Activated CD4-positive, alpha-beta T cell treated with anti-CD3 and anti-CD28 coated beads, Interleukin-2, amount 50 U/mL, for 48 hours (primary cell): Measurements from ENCODE around the gene POGZ.
"Not testable (repeated sequence)": the region's sequence is repeated elsewhere in the genome, so short reads cannot be mapped to it uniquely, and the experiment has no call there.

Source experiments
- DNase-seq, 2 experiments: peaks; one replicate each; pipeline ENCODE4 v3.0.0-alpha.2; 2020

The POGZ gene

DNA sequence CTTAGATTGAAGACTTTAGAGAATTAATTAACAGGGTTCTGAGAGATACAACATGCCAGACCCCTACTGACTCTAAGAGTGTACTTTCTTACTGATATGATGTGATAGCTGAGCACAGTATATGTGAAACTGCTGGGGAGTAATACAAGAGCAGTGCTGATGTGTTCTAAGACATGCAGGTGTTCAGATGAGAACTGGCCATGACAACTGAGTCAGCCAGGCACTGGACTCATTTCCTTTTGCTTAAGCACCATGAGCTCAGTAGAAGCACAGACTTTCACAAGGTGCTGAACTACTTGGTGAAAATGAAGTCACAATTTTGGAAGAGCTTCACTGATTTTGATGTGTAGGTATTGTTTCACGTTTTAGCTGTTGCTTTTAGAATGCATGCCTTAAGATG, 15.9 kb upstream of the POGZ start:
- DNase-seq: peak in 1 of 2 experiments; percentile 25

GRCh38 chr1:151474745-151475144, 15.5 kb upstream of the POGZ start:
- DNase-seq: no peak

- DNase-seq: peak; percentile 29 to 36
Observed at GRCh38 chr1:151472856-151473731, 13.8 kb upstream of the POGZ start.

DNA sequence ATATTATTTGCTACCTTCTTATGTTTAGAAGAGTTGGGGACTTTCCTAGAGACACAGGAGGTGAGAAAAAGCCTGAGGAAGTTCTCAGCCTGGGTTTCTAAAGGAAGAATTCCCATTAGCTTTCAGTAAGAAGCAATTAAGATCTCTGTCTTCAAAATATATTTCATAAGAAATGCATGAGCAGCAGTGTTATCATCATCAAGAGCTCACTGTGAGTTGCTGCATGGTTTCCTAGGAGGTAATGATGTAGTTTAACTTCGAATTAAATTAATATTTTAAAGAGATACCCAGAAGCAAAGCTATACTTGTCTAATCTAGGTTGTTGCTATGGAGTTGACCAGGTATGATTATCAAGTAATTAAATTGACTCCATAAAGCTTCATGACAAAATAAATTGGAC, 5.7 kb upstream of the POGZ start:
- no peak for DNase-seq

- DNase-seq: no peak
Observed at GRCh38 chr1:151461694-151462093, 2.4 kb upstream of the POGZ start.

DNA sequence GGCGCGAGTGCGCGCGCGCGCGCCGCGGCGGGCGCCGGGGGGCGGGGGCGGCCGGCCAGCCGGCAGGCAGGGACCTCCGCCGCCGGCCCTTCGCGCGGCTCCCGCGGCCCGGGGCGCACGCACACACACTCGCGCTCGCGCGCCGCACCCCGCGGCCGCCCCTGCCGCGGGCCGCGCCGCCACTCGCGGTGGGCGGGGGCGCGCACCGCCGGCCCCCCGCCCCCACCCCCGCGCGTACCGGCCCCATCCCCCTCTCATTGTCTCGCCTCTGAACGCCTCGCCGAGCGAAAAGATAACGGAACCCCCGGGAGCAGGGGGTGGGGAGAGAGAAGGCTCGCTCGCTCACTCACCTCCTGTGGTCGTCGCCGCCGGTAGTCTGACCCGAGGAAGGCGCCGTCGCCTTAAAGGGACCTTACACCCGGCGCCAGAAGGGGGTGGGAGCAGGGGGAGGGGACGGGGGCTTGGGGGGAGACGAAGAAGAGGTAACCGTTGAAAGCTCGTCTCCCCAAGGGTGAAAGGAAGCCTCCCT, 428 bp downstream of the POGZ start:
- peak; percentile 39 to 53 for DNase-seq

GRCh38 chr1:151457911-151458801, 1.1 kb downstream of the POGZ start:
- peak; percentile 49 to 57 for DNase-seq

DNA sequence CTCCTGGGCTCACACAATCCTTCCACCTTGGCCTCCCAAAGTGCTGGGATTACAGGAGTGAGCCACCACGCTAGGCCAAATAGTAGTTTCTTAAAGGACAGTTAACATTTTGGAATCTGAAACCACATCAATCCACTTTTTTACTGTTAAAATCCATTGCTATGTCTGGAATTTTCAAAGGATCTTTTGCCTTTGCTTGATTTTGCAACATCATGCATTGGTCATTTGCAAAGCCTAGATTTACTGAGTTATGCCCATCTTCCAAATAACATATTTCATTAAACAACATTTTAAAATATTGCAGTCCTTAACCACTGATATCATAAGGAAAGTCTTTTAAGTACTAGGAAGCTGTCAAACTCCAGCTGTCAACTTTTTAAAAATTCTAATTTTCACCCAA, 3.3 kb downstream of the POGZ start:
- no peak for DNase-seq

DNA sequence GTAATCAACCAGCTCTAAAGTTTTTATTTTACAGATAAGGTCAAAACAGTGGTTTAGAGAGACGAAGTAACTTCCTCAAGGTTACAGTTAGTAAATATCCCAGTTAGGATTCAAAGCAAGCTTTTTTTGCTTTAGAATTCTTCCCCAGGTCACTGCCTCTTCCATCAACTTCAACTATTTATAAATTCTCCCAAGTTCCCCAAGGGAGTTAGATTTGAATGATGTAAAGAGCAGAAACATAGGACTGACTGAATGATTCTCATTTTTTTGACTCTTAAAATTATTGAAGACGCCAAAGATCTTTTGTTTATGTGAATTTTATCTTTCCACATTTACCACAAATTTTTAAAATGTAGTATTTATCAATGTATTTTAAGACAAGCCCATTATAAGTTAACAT, 4.1 kb downstream of the POGZ start:
- no peak for DNase-seq

DNA sequence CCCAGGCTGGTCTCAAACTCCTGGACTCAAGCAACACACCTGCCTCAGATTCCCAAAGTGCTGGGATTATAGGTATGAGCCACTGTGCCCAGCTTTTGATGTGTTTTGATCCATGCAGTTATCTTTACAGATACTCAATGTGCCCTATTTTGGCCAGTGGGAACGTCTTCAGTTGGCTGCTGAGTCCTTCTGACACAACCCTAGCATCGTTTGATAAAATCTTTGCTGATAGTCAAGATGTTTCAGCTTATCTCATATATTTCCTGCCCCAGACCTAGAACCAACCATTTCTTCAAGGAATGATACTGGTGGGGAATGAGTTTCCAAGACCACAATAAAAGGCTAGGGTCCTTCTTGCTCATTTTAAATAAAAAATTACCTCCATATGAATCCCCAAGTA, 11.6 kb downstream of the POGZ start:
- DNase-seq: no peak

DNA sequence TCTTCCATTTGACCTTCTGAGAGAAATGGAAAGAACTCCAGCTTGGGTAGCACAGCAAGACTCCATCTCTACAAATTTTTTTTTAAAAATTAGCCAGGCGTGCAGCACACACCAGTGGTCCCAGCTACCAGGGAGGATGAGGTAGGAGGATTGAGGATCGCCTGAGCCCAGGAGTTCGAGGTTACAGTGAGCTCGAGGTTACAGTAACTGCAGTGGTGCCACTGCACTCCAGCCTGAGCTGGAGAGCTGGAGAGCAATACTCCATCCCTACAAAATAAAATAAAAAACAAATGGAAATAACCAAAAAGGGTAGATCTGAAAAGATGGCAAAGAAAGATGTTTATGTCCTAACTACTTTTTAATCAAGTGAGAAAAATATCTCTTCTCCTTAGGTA, 14.5 kb downstream of the POGZ start:
- no peak for DNase-seq

DNA sequence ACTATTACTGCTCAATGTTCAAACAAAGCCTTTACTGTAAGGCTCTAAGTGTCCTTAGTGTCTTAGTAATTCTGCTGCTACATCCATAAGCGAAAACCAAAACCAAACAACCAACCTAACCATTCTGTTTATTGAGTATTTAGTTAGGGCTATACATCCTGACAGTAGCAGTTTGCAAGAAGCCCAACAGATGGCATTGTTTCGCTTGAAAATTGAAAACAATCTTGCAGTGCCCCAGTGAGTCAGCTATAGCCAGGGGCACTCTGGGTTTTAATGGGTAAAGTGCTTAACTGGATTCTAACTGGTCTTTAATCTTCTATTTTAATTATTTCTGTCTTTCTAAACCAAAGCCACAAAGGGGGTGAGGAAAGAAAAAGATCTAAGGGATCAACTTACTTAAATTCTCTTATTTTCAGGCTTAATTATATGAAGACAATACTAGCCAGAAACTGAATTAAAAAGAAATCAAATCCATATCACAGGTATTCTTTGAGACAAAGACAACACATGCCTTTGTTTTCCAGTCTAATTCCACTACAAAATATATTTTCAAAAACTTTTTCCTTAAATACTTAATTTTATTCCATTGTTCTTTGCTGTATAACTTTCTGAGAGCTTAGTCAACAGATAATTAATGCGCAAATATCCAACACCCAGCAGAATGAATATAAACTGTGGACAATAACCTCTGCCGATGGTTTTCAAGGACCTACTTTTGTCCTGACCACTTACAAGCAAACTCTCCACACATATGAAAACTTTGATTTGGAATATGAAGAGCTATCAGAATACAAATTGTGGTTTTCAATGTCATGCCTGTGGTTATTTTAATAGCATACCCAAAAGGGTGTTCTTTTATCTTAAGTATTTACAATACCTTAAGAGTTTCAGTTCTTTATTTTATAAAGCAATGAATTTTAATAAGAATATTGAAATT, 15.2 kb downstream of the POGZ start:
- peak; percentile 58 to 68 for DNase-seq

- not testable (repeated sequence) for DNase-seq
Observed at GRCh38 chr1:151437396-151437795, 21.9 kb downstream of the POGZ start.

DNA sequence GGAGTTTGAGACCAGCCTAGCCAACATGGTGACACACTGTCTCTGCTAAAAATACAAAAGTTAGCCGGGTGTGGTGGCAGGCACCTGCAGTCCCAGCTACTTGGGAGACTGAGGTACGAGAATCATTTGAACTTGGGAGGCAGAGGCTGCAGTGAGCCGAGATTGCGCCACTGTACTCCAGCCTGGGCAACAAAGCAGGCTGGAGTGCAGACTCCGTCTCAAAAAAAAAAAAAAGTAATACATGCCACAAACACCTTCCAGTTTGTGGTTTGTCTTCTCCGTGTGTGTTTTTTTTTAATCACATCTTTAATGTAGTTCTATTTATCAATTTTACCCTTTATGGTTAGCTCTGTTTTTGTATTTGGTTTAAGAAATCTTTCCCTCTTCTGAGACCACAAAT, 22.3 kb downstream of the POGZ start:
- DNase-seq: no peak

GRCh38 chr1:151435174-151435573, 24.1 kb downstream of the POGZ start:
- DNase-seq: no peak

- not testable (repeated sequence) for DNase-seq
Observed at GRCh38 chr1:151433827-151434226, 25.5 kb downstream of the POGZ start.

- no peak for DNase-seq
Observed at GRCh38 chr1:151428068-151428467, 31.2 kb downstream of the POGZ start.

DNA sequence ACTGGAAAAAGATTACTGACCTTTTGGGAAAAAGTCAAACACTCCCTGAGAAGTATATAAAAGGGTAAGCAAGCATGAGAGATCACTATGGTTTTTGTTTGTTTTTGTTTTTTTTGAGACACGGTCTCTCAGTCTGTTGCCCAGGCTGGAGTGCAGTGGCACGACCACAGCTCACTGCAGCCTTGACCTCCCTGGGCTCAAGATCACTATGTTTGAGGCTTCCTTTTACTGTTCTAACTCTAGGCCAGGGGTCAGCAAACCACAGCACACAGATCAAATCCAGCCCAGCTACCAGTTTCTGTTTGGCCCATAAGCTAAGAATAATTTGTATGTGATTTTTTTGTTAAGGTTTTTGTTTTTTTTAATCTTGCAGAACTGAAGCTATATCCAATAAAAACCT, 34.2 kb downstream of the POGZ start:
- no peak for DNase-seq

DNA sequence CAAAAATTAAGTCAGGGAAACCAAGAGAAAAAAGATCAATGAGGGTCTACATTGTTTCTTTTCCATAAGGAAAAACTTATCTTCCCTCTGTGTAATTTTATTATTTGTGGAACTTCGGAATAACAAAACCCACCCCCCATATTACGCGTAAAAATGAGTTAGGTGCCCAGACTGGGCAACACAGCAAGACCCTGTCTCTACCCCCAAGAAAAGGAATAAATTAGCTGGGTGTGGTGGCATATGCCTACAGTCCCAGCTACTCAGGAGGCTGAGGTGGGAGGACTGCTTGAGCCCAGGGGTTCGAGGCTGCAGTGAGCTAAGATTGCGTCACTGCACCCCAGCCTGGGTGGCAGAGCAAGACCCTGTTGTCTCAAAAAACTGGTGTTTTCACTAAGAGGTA, 39.5 kb downstream of the POGZ start:
- DNase-seq: no peak

DNA sequence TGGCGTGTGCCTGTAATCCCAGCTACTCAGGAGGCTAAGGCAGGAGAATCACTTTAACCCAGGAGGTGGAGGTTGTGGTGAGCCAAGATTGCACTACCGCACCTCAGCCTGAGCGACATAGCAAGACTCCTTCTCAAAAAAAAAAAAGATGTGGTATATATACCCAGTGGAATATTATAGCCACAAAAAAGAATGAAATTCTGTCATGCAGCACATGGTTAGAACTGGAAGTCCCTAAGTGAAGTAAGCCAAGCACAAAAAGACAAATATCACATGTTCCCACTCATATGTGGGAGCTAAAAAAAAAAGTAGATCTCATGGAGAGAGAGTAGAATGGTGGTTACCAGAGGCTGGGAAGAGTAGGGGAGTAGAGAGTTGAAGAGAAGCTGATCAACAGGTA, 41.2 kb downstream of the POGZ start:
- no peak for DNase-seq

GRCh38 chr1:151416231-151416630, 43.1 kb downstream of the POGZ start:
- no peak for DNase-seq

DNA sequence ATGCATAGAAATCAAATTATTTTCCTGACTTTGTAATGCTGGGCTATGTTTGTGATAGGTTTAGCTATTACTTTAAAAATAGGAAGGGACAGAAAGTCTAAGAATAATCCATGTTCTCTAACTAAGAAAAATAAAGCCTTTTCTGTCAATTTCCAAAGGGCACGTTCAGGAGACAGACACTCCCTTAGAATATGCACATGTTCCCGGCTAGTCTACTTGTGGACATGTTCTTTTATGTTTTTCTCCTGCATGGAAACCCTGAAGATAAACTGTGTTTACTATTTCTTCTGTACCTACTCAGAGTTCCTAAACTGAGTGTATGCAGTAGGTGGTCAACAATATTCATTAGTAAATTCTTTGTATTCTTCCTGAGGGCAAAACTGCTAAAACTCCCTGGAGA, 47.4 kb downstream of the POGZ start:
- DNase-seq: no peak

GRCh38 chr1:151408891-151409290, 50.4 kb downstream of the POGZ start:
- no peak for DNase-seq
